ENCODE data around the gene TSR1.

The TSR1 gene

GRCh38 chr17:2374549-2375285 lies 38.5 kb upstream of the TSR1 start:
- no peak for DNase-seq (ENCODE audit: low read depth)
- no peak for TF ChIP-seq CTCF (IDR thresholded peaks at IDR 0.05; ENCODE audit: low read depth, low read length, missing control alignments)
- H3K4me3 ChIP-seq (ENCODE audit: low read depth, low read length) = no peak overlapping the region

GRCh38 chr17:2373179-2373578 lies 36.9 kb upstream of the TSR1 start:
- no peak overlapping the region for H3K4me3 ChIP-seq (ENCODE audit: low read depth, low read length)
- DNase-seq (ENCODE audit: low read depth) = no peak
- TF ChIP-seq CTCF (IDR thresholded peaks at IDR 0.05; ENCODE audit: low read depth, low read length, missing control alignments) = no peak

GRCh38 chr17:2372681-2373080 lies 36.4 kb upstream of the TSR1 start:
- no peak for DNase-seq (ENCODE audit: low read depth)
- H3K4me3 ChIP-seq (ENCODE audit: low read depth, low read length) = no peak overlapping the region
- no peak for TF ChIP-seq CTCF (IDR thresholded peaks at IDR 0.05; ENCODE audit: low read depth, low read length, missing control alignments)

- TF ChIP-seq CTCF (IDR thresholded peaks at IDR 0.05; ENCODE audit: low read depth, low read length, missing control alignments) = no peak
- H3K4me3 ChIP-seq (ENCODE audit: low read depth, low read length) = no peak overlapping the region
- no peak for DNase-seq (ENCODE audit: low read depth)
Observed at GRCh38 chr17:2372180-2372579, 35.9 kb upstream of the TSR1 start.

- H3K4me3 ChIP-seq (ENCODE audit: low read depth, low read length) = no peak overlapping the region
- no peak for TF ChIP-seq CTCF (IDR thresholded peaks at IDR 0.05; ENCODE audit: low read depth, low read length, missing control alignments)
- DNase-seq (ENCODE audit: low read depth) = no peak
Observed at GRCh38 chr17:2371183-2372130, 35.2 kb upstream of the TSR1 start.

GRCh38 chr17:2370211-2370589 lies 33.9 kb upstream of the TSR1 start:
- no peak overlapping the region for H3K4me3 ChIP-seq (ENCODE audit: low read depth, low read length)
- DNase-seq (ENCODE audit: low read depth) = no peak
- TF ChIP-seq CTCF (IDR thresholded peaks at IDR 0.05; ENCODE audit: low read depth, low read length, missing control alignments) = no peak

Measured in GM12864 (cell line).